A549 (cell line): ENCODE results near the gene GOLPH3.

Source experiments
- CBX2 ChIP-seq: fragments of 200-600 bp; sonication (generic); IDR thresholded peaks from 2 replicates; pipeline ENCODE4 v1.6.1; 2016; ENCODE audit warnings: low read depth, mild to moderate bottlenecking, borderline replicate concordance
- CTCF ChIP-seq: fragments of >200 bp; sonication (Bioruptor Twin); formaldehyde crosslinking; IDR thresholded peaks from 3 replicates; pipeline ENCODE4 v1.5.1; 2016
- EP300 ChIP-seq, 2 experiments: fragments of >200 bp; sonication (Bioruptor Twin); formaldehyde crosslinking; IDR thresholded peaks; 2 replicates in 1 of 2; 3 replicates in 1 of 2; pipeline ENCODE4 v1.6.1; 2016 to 2017
- FOSB ChIP-seq: fragments of 250-450 bp; sonication (Bioruptor Pico); IDR thresholded peaks from 2 replicates; pipeline ENCODE4 v1.5.0; 2020; ENCODE audit warnings: mild to moderate bottlenecking, moderate library complexity
- HDAC2 ChIP-seq: fragments of 200-600 bp; sonication (generic); IDR thresholded peaks from 2 replicates; pipeline ENCODE4 v1.6.1; 2016
- JUN ChIP-seq, 2 experiments: fragments of >200 bp; sonication (Bioruptor Twin); formaldehyde crosslinking; IDR thresholded peaks; 2 replicates in 1 of 2; 3 replicates in 1 of 2; pipeline ENCODE4 v1.6.1; 2016 to 2017
- MAFK ChIP-seq: fragments of 450-650 bp; IDR thresholded peaks from 2 replicates; pipeline ENCODE4 v1.6.1; 2014; ENCODE audit not compliant: partially characterized antibody
- POLR2A ChIP-seq: IDR thresholded peaks from 2 replicates; pipeline ENCODE4 v1.6.1; 2012; ENCODE audit warnings: mild to moderate bottlenecking, low read length
- RAD21 ChIP-seq, 2 experiments: fragments of >200 bp in 1 of 2; sonication (Bioruptor Twin) in 1 of 2; formaldehyde crosslinking in 1 of 2; IDR thresholded peaks in 1 of 2; conservative IDR thresholded peaks in 1 of 2; 2 replicates in 1 of 2; 3 replicates in 1 of 2; pipeline ENCODE4 v1.6.1; 2012 to 2018; ENCODE audit warnings: inconsistent platforms in 1 of 2
- REST ChIP-seq: fragments of 200-600 bp; sonication (generic); IDR thresholded peaks from 2 replicates; pipeline ENCODE4 v1.6.1; 2016; ENCODE audit warnings: antibody characterized with exemption, mild to moderate bottlenecking, moderate library complexity

GRCh38 chr5:32201122-32201753, 27.1 kb upstream of the GOLPH3 start:
- TF ChIP-seq POLR2A (no peak), HDAC2 (no peak), MAFK (no peak), CTCF (no peak), EP300 (IDR thresholded peaks at IDR 0.05) (peak; percentile 22 to 54; a peak in 3 of 5 replicates), REST (no peak), CBX2 (no peak), RAD21 (conservative IDR thresholded peaks at IDR 0.05 in 1 of 2, IDR thresholded peaks at IDR 0.05 in 1 of 2) (no peak), JUN (IDR thresholded peaks at IDR 0.05) (no peak; a peak in 1 of 5 replicates), FOSB (CRISPR knock-in tag) (no peak)
